Heart right ventricle (tissue), 16 donors: ENCODE data around the gene NUDT8. TPM values are rescaled to one million over a fixed set of nuclear protein-coding genes. Genes with fewer than 3 reads are reported as not detected.

Experiments used
- ATAC-seq, 8 donors: fragments of 200-7000 bp; cut with Tn5 transposase; one replicate each; pipeline ENCODE4 v1.9.1; 2020; ENCODE audit warnings: mild to moderate bottlenecking in 8 of 8, moderate library complexity in 8 of 8, moderate number of reproducible peaks in 1 of 8
- DNase-seq, 2 donors: peaks; one replicate each; pipeline ENCODE4 v3.0.0-alpha.2; 2020
- H3K27ac ChIP-seq, 10 donors: fragments of 200-600 bp; sonication (generic) in 2 of 10; one replicate each; pipeline versions ENCODE4 v1.5.0 to v1.8.0; 2020 to 2022; ENCODE audit warnings: mild to moderate bottlenecking in 3 of 10
- H3K27me3 ChIP-seq, 7 donors: fragments of 200-600 bp; one replicate each; pipeline ENCODE4 v1.8.0; 2021 to 2022; ENCODE audit warnings: mild to moderate bottlenecking in 2 of 7
- H3K36me3 ChIP-seq, 9 donors: fragments of 200-600 bp; sonication (generic) in 1 of 9; one replicate each; pipeline versions ENCODE4 v1.5.0 to v1.8.0; 2020 to 2022; ENCODE audit warnings: mild to moderate bottlenecking in 2 of 9
- H3K4me1 ChIP-seq, 9 donors: fragments of 200-600 bp; sonication (generic) in 1 of 9; one replicate each; pipeline versions ENCODE4 v1.5.0 to v1.8.0; 2020 to 2022; ENCODE audit warnings: mild to moderate bottlenecking in 4 of 9
- H3K4me3 ChIP-seq, 10 donors: fragments of 200-600 bp; sonication (generic) in 2 of 10; one replicate each; pipeline versions ENCODE4 v1.5.0 to v1.8.0; 2020 to 2022; ENCODE audit warnings: mild to moderate bottlenecking in 7 of 10, moderate library complexity in 2 of 10
- H3K9me3 ChIP-seq, 11 donors: fragments of 200-600 bp in 10 of 11; sonication (generic) in 2 of 11; one replicate each; pipeline versions ENCODE4 v1.5.0 to v1.8.0; 2013 to 2022; ENCODE audit warnings: mild to moderate bottlenecking in 2 of 11, control low read depth in 1 of 11, moderate library complexity in 1 of 11
- WGBS, 2 donors: extraction: QIAGEN DNeasy Blood & Tissue Kit; methylation state at CpG; one replicate each; pipeline ENCODE4 v1.1.7; 2013; ENCODE audit warnings: inconsistent platforms in 1 of 2; 5-methylcytosine and 5-hydroxymethylcytosine counted together
- intact Hi-C, 10 donors: fragments of 100-400 bp; cut with DNase I; formaldehyde crosslinking; loops; one replicate each; pipeline versions ENCODE4 v1.11.1 to v1.14.2; 2022
- polyA plus RNA-seq, 2 donors: library from polyadenylated mRNA; stranded (reverse); fragments of 200-250 nt; gene quantifications; one replicate each; pipeline ENCODE4 v1.2.3, GENCODE V29; 2013
- total RNA-seq, 10 donors: library from RNA; stranded (reverse); fragmentation: NEBNext Ultra II Directional in 3 of 10; extraction: Animal tissue kit (Norgen Biotek cat#: 25700) in 3 of 10; gene quantifications; one replicate each; pipeline versions ENCODE4 v1.2.1 to v1.2.4, GENCODE V29; 2021 to 2023
- TF ChIP-seq, protein P1 (sequence below), 9 donors: fragments of 200-600 bp; sonication (generic) in 2 of 9; IDR thresholded peaks; one replicate each; pipeline versions ENCODE4 v1.5.0 to v1.8.0; 2021 to 2022; ENCODE audit warnings: antibody characterized with exemption in 9 of 9, mild to moderate bottlenecking in 5 of 9, moderate library complexity in 1 of 9
- donor health status: Arrhythmogenic right ventricular cardiomyopathy.
- donor health status: ischemic (EF 13 %, LVEDD 7.1; RV severe dilation, severe dysfunction).
- donor health status: healthy with polysubstance abuse.
- donor health status: DM: no; HTN: yes; CAD: no.
- donor health status: DM: no; HTN: no; CAD: no.
- donor health status: ischemic (EF 25% LVEDD 6.9; RV normal size, moderate dysfunction).
- donor health status: ischemic (EF 25% LVEDD 5.7; RV mildly dilated, moderate dysfunction).
- donor health status: healthy.
- donor health status: DM: yes; HTN: yes; CAD: no.
- donor health status: Ischemic cardiomyopathy.
- donor health status: ischemic (EF 35%, LVEDD 5.7; RV mildly dilated, moderate dysfunction).
- donor health status: nonischemic (EF 11% LVEDD 7.7; RV severe dilation, severe dysfunction).
- donor health status: DM: yes; HTN: yes; CAD: no.
- donor health status: PGD.
- donor health status: ischemic (EF 29% LVEDD 5.4; RV normal size, mild dysfunction).
- donor health status: nonischemic (EF 23%, LVEDD 6.1; RV moderate dilation, normal function).

The NUDT8 gene
- total and polyA plus RNA-seq, 12 donors, result 40.5 to 107 (median 51.7) TPM

DNA sequence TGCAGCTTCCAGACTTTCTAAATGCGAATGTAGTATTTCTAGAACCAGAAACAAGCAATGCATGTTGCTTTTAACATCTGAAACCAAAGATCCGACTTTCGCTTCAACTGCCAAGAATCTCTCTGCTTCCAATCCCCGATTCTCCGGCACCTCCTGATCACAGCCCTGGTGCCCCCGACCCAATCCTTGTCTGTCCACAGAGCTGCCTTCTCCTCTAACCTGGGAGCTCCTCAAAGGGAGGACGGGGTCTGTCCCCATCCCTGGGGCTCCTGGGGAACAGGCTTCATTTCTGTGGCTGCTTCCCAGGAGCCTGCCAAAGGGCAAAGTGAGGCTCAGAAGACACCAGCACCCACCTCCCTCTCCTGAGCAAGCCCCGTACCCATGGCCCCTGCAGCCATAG, 44.2 kb upstream of the NUDT8 start:
- TF ChIP-seq, protein P1, sequence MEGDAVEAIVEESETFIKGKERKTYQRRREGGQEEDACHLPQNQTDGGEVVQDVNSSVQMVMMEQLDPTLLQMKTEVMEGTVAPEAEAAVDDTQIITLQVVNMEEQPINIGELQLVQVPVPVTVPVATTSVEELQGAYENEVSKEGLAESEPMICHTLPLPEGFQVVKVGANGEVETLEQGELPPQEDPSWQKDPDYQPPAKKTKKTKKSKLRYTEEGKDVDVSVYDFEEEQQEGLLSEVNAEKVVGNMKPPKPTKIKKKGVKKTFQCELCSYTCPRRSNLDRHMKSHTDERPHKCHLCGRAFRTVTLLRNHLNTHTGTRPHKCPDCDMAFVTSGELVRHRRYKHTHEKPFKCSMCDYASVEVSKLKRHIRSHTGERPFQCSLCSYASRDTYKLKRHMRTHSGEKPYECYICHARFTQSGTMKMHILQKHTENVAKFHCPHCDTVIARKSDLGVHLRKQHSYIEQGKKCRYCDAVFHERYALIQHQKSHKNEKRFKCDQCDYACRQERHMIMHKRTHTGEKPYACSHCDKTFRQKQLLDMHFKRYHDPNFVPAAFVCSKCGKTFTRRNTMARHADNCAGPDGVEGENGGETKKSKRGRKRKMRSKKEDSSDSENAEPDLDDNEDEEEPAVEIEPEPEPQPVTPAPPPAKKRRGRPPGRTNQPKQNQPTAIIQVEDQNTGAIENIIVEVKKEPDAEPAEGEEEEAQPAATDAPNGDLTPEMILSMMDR (IDR thresholded peaks at IDR 0.05), result no peak
- peaks cover 0 to 23% (median 13%) of the 10 kb centered on the region in 7 donors for H3K27me3 ChIP-seq
- no peak overlapping the region for H3K27ac ChIP-seq
- WGBS, 2 donors, result 73 to 77% methylated on average over 8 of the region's 8 CpGs
- peaks cover 0 to 14% (median 0%) of the 10 kb centered on the region in 11 donors for H3K9me3 ChIP-seq
- no peak overlapping the region for H3K4me3 ChIP-seq
- no peaks in the 10 kb centered on the region for H3K36me3 ChIP-seq
- no peaks in the 10 kb centered on the region for H3K4me1 ChIP-seq
- intact Hi-C loops, result no loop called here
- DNase-seq (no peak), ATAC-seq (no peak)

DNA sequence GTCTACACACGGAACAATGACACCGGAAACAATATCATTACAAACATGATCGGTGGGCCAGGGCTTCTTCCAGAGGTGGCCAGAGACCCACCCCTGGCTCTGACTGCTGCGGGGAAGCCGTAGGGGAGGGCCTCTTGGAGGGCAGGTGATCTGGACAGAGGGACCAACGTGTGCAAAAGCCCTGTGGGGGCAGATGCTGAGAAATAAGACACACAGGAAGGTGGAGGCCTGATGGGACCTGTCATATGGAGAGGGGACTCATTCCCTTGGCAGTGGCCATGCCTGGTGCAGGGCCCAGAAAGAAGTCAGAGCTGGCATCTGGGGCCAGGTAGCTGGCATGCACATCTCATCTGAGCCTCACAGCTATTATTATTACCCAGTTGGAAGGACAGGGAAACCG, 43.6 kb upstream of the NUDT8 start:
- Histone ChIP-seq H3K9me3 (peaks cover 0 to 14% (median 0%) of the 10 kb centered on the region in 11 donors), H3K4me1 (no peaks in the 10 kb centered on the region), H3K4me3 (no peak overlapping the region), H3K27me3 (peaks cover 0 to 23% (median 13%) of the 10 kb centered on the region in 7 donors), H3K27ac (no peak overlapping the region), H3K36me3 (no peaks in the 10 kb centered on the region)
- ATAC-seq (no peak), DNase-seq (no peak)
- WGBS, 2 donors, result 84% methylated on average over 7 of the region's 7 CpGs
- intact Hi-C loops, result no loop called here
- TF ChIP-seq, protein P1 (IDR thresholded peaks at IDR 0.05), result no peak

DNA sequence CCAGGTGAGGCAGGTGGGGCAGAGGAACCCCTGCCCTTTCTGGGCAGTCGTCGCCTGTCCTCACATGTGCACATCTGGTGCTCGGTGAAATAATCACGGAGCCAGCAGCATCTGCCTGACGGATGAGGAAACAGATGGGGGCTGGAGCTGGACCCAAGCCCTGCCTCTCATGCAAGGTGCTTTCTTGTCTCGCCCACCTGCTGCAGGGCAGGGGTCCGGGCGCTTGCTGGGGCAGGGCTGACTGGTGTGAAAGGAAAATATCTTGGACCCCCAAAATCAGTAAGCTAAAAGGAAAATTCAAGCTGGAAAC, 41.4 kb upstream of the NUDT8 start:
- WGBS, 2 donors, result 67 to 77% methylated on average over 8 of the region's 8 CpGs
- Histone ChIP-seq H3K4me3 (no peak overlapping the region), H3K27ac (no peak overlapping the region), H3K27me3 (peaks cover 0 to 23% (median 13%) of the 10 kb centered on the region in 7 donors), H3K9me3 (peaks cover 0 to 3% (median 0%) of the 10 kb centered on the region in 11 donors), H3K36me3 (no peaks in the 10 kb centered on the region), H3K4me1 (no peaks in the 10 kb centered on the region)
- DNase-seq (no peak), ATAC-seq (no peak)
- TF ChIP-seq, protein P1 (IDR thresholded peaks at IDR 0.05), result no peak
- intact Hi-C loops, result no loop called here

DNA sequence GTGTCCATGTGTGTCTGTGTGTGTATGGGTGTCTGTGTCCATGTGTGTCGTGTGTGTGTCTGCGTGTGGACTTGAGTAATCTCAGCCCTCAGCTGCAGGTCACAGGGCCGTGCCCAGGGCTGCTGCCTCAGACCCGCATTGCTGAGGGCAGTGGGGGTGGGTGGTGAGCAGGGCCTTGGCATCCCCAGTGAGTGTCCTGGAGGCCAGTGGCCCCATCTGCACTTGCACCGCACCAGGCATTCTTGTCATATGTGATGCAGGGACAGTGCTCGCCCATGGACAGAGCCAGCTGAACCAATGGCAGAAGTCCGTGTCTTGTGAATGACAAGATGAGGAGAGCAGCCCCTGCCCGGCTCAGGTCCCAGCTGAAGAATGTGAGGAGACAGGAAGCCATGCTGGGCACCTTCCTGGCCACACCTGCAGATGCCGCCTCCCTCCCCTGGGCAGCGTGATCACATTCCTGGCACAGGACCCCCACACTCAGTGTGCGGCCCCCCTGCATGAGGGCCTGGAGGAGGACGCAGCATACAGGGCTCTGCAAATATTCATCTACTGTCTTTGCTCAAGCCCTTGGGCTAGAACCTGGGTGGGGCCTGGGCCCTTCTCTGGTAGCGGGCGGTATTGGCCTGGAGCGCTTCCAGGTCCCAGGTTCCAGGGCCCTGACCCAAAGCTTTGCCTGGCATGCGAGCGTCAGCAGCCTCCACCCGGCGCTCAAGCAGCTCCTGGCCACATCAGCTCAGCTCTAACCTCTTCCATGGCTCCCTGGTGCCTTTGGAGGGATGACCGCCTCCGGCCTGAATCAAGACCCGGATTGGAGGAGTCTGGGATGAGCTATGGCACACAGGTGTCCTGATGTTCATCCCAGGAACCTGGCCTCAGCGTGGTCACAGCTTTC, 40.8 kb upstream of the NUDT8 start:
- Histone ChIP-seq H3K9me3 (no peaks in the 10 kb centered on the region), H3K27ac (no peak overlapping the region), H3K4me1 (no peaks in the 10 kb centered on the region), H3K27me3 (peaks cover 0 to 23% (median 13%) of the 10 kb centered on the region in 7 donors), H3K36me3 (no peaks in the 10 kb centered on the region), H3K4me3 (no peak overlapping the region)
- ATAC-seq (no peak), DNase-seq (no peak)
- 81 to 84% methylated on average over 23 of the region's 23 CpGs for WGBS, 2 donors
- TF ChIP-seq, protein P1 (IDR thresholded peaks at IDR 0.05), result no peak
- intact Hi-C loops, result no loop called here
